Middle frontal gyrus (tissue), 1 donor: ENCODE data around the gene FAM131A.
"Not testable (repeated sequence)": the region's sequence is repeated elsewhere in the genome, so short reads cannot be mapped to it uniquely, and the experiment has no call there.

Experiments
- DNase-seq: peaks from one replicate; pipeline ENCODE4 v3.0.0-alpha.2; 2015; ENCODE audit warnings: low spot score; ENCODE audit errors: extremely low spot score

FAM131A gene

GRCh38 chr3:184338511-184338945, 1.1 kb downstream of the FAM131A start:
- peak; percentile 78 for DNase-seq

- no peak for DNase-seq
Measured at GRCh38 chr3:184339001-184339400, 1.6 kb downstream of the FAM131A start.

- not testable (repeated sequence) for DNase-seq
Measured at GRCh38 chr3:184339451-184340135, 2.2 kb downstream of the FAM131A start.

GRCh38 chr3:184341925-184342324, 4.5 kb downstream of the FAM131A start:
- no peak for DNase-seq

- DNase-seq = no peak
Measured at GRCh38 chr3:184343200-184343876, 5.9 kb downstream of the FAM131A start.

- no peak for DNase-seq
Measured at GRCh38 chr3:184344579-184345316, 7.3 kb downstream of the FAM131A start.

- DNase-seq = peak; percentile 87
Measured at GRCh38 chr3:184345317-184346144, 8.1 kb downstream of the FAM131A start.

GRCh38 chr3:184346480-184347190, 9.2 kb downstream of the FAM131A start:
- DNase-seq = no peak

GRCh38 chr3:184347321-184348056, 10.1 kb downstream of the FAM131A start:
- no peak for DNase-seq

- no peak for DNase-seq
Measured at GRCh38 chr3:184348057-184348382, 10.6 kb downstream of the FAM131A start.

- DNase-seq = no peak
Measured at GRCh38 chr3:184349563-184350470, 12.4 kb downstream of the FAM131A start.

- DNase-seq = no peak
Measured at GRCh38 chr3:184350618-184351017, 13.2 kb downstream of the FAM131A start.

- no peak for DNase-seq
Measured at GRCh38 chr3:184351511-184352148, 14.2 kb downstream of the FAM131A start.

- no peak for DNase-seq
Measured at GRCh38 chr3:184352149-184352785, 14.9 kb downstream of the FAM131A start.

- no peak for DNase-seq
Measured at GRCh38 chr3:184352897-184353545, 15.6 kb downstream of the FAM131A start.

- DNase-seq = no peak
Measured at GRCh38 chr3:184353546-184353941, 16.1 kb downstream of the FAM131A start.

GRCh38 chr3:184354121-184354728, 16.8 kb downstream of the FAM131A start:
- DNase-seq = no peak
